Body of pancreas (tissue), 4 donors: Measurements from ENCODE around the gene RAPGEF1.

Experiments used
- POLR2A ChIP-seq, 3 donors: fragments of 450-650 bp; IDR thresholded peaks; one replicate each; pipeline ENCODE4 v1.6.1; 2016; ENCODE audit warnings: antibody characterized with exemption in 3 of 3, mild to moderate bottlenecking in 2 of 3
- TF ChIP-seq, protein P1 (sequence below), 7 experiments: fragments of 450-650 bp in 4 of 7; fragments of 200-600 bp in 3 of 7; sonication (generic) in 3 of 7; IDR thresholded peaks; one replicate each; pipeline ENCODE4 v1.5.1; 2016 to 2019; ENCODE audit warnings: antibody characterized with exemption in 7 of 7

DNA sequence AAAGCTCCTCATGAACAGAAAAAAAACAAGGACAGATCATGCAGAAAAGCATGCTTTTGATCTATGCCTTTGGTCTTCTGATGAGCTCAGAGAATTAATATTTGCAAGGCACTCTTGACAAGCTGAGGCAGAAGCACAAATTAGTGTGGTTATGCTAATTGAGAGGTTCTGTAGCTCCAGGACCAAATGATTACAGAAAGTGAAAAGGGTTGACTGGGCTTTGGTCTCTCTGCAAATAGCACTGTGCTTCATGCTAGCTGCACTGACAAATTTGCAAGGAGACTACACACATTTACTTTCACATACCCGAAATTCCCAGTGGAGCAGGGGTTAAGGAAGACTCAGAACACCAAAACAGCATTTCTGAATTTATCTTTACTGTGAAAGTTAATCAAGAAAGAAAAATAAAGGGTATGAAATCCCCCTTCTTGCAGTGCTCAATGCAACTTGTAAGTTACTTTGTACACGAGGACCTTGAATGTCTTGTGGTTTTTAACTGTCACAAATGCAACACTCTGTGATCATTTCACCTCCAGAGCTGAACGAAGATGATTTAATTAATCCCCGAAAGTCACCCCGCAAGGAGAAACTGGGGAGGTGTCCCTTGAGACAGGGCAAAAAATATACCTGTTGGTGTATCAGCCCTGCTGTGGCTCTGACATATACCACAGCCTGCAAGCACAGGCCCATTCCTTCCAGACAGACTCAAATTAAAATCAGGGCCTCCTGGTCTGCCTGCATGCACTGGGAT, 11.9 kb downstream of the RAPGEF1 start:
- TF ChIP-seq POLR2A (IDR thresholded peaks at IDR 0.05), result no peak
- TF ChIP-seq, protein P1, sequence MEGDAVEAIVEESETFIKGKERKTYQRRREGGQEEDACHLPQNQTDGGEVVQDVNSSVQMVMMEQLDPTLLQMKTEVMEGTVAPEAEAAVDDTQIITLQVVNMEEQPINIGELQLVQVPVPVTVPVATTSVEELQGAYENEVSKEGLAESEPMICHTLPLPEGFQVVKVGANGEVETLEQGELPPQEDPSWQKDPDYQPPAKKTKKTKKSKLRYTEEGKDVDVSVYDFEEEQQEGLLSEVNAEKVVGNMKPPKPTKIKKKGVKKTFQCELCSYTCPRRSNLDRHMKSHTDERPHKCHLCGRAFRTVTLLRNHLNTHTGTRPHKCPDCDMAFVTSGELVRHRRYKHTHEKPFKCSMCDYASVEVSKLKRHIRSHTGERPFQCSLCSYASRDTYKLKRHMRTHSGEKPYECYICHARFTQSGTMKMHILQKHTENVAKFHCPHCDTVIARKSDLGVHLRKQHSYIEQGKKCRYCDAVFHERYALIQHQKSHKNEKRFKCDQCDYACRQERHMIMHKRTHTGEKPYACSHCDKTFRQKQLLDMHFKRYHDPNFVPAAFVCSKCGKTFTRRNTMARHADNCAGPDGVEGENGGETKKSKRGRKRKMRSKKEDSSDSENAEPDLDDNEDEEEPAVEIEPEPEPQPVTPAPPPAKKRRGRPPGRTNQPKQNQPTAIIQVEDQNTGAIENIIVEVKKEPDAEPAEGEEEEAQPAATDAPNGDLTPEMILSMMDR (IDR thresholded peaks at IDR 0.05), result no peak
